WTC11 (cell line): ENCODE results near the gene TMEM119. TPM values are rescaled to one million over a fixed set of nuclear protein-coding genes. Genes with fewer than 3 reads are reported as not detected.

ENCODE experiments used
- ATAC-seq: fragments of 200-7000 bp; cut with Tn5 transposase; 2 replicates; pipeline ENCODE4 v1.10.0; 2021; ENCODE audit warnings: mild to moderate bottlenecking, moderate library complexity
- CTCF ChIA-PET: fragments of 300-600 bp; sonication (Branson Sonifier 250); formaldehyde crosslinking; loops from one replicate; lab custom pipeline; 2021; ENCODE audit warnings: antibody characterized with exemption; lab: Charles Lee
- POLR2A ChIA-PET: fragments of 350-600 bp; sonication (Branson Sonifier 250); formaldehyde crosslinking; loops from one replicate; lab custom pipeline; 2021; ENCODE audit warnings: antibody characterized with exemption; lab: Charles Lee
- DNase-seq: peaks from one replicate; pipeline ENCODE4 v3.0.0; 2021; ENCODE audit warnings: low spot score
- H3K27ac Mint-ChIP-seq: 2 replicates; pipeline ENCODE4 v1.8.0; 2021; ENCODE audit warnings: mixed read lengths
- H3K27me3 Mint-ChIP-seq: 2 replicates; pipeline ENCODE4 v1.8.0; 2021; ENCODE audit warnings: low read depth, mild to moderate bottlenecking, moderate library complexity, mixed read lengths
- H3K36me3 Mint-ChIP-seq: 2 replicates; pipeline ENCODE4 v1.8.0; 2021; ENCODE audit warnings: mixed read lengths
- H3K4me1 Mint-ChIP-seq: 2 replicates; pipeline ENCODE4 v1.8.0; 2022; ENCODE audit warnings: mixed read lengths
- H3K4me3 Mint-ChIP-seq: 2 replicates; pipeline ENCODE4 v1.8.0; 2021; ENCODE audit warnings: mild to moderate bottlenecking, moderate library complexity, mixed read lengths
- H3K9me3 Mint-ChIP-seq: 2 replicates; pipeline ENCODE4 v1.8.0; 2021; ENCODE audit warnings: mixed read lengths
- AFF4 ChIP-seq: sonication (generic); formaldehyde crosslinking; IDR thresholded peaks from 2 replicates; pipeline ENCODE4 v1.8.1; 2023; ENCODE audit warnings: mild to moderate bottlenecking, missing genetic modification reagents, borderline replicate concordance
- ATF2 ChIP-seq: sonication (generic); formaldehyde crosslinking; IDR thresholded peaks from 2 replicates; pipeline ENCODE4 v1.8.1; 2022; ENCODE audit warnings: low read depth, missing genetic modification reagents, borderline replicate concordance
- ATF3 ChIP-seq: sonication (generic); formaldehyde crosslinking; conservative IDR thresholded peaks from 2 replicates; pipeline ENCODE4 v1.8.1; 2022; ENCODE audit warnings: mild to moderate bottlenecking, missing genetic modification reagents
- CDX4 ChIP-seq: fragments of 250-450 bp; sonication (Bioruptor Pico); IDR thresholded peaks from 2 replicates; pipeline ENCODE4 v1.9.0; 2021; ENCODE audit warnings: moderate library complexity, mild to moderate bottlenecking, inconsistent platforms, borderline replicate concordance
- E2F4 ChIP-seq: sonication (generic); formaldehyde crosslinking; IDR thresholded peaks from 2 replicates; pipeline ENCODE4 v1.8.1; 2022; ENCODE audit warnings: low read depth, mild to moderate bottlenecking, moderate library complexity, missing genetic modification reagents, borderline replicate concordance
- ESRRA ChIP-seq: sonication (generic); formaldehyde crosslinking; IDR thresholded peaks from 2 replicates; pipeline ENCODE4 v1.8.1; 2022; ENCODE audit warnings: mild to moderate bottlenecking, missing genetic modification reagents, borderline replicate concordance
- GRHL2 ChIP-seq: fragments of 250-450 bp; sonication (Bioruptor Pico); IDR thresholded peaks from 2 replicates; pipeline ENCODE4 v1.8.0; 2022; ENCODE audit warnings: mild to moderate bottlenecking, moderate library complexity; ENCODE audit not compliant: insufficient replicate concordance, severe bottlenecking
- HMGA2 ChIP-seq: fragments of 250-450 bp; sonication (Bioruptor Pico); IDR thresholded peaks from 2 replicates; pipeline ENCODE4 v1.4.0; 2021; ENCODE audit warnings: mild to moderate bottlenecking, moderate library complexity
- MAX ChIP-seq: sonication (generic); formaldehyde crosslinking; IDR thresholded peaks from 2 replicates; pipeline ENCODE4 v1.8.0; 2022; ENCODE audit warnings: mild to moderate bottlenecking, missing genetic modification reagents
- MYBL2 ChIP-seq: sonication (generic); formaldehyde crosslinking; IDR thresholded peaks from 2 replicates; pipeline ENCODE4 v1.8.1; 2023; ENCODE audit warnings: mild to moderate bottlenecking, moderate library complexity, missing genetic modification reagents
- NFE2L1 ChIP-seq: sonication (generic); formaldehyde crosslinking; IDR thresholded peaks from 2 replicates; pipeline ENCODE4 v1.8.1; 2023; ENCODE audit warnings: missing genetic modification reagents
- OVOL2 ChIP-seq: fragments of 250-450 bp; sonication (Bioruptor Pico); IDR thresholded peaks from 2 replicates; pipeline ENCODE4 v1.9.0; 2021; ENCODE audit warnings: mild to moderate bottlenecking, borderline replicate concordance
- RORB ChIP-seq: fragments of 250-450 bp; sonication (Bioruptor Pico); IDR thresholded peaks from 2 replicates; pipeline ENCODE4 v1.9.0; 2021; ENCODE audit warnings: mild to moderate bottlenecking
- SMAD3 ChIP-seq: sonication (generic); formaldehyde crosslinking; IDR thresholded peaks from 2 replicates; pipeline ENCODE4 v1.8.0; 2022; ENCODE audit warnings: missing genetic modification reagents, mild to moderate bottlenecking, borderline replicate concordance
- SMAD4 ChIP-seq: sonication (generic); formaldehyde crosslinking; IDR thresholded peaks from 2 replicates; pipeline ENCODE4 v1.8.0; 2022; ENCODE audit warnings: mild to moderate bottlenecking, missing genetic modification reagents
- TCF7 ChIP-seq: sonication (generic); formaldehyde crosslinking; IDR thresholded peaks from 2 replicates; pipeline ENCODE4 v1.8.0; 2022; ENCODE audit warnings: mild to moderate bottlenecking, low read depth, missing genetic modification reagents, moderate library complexity
- TEAD1 ChIP-seq: sonication (generic); formaldehyde crosslinking; IDR thresholded peaks from 2 replicates; pipeline ENCODE4 v1.8.0; 2022; ENCODE audit warnings: mild to moderate bottlenecking, missing genetic modification reagents
- ZNF121 ChIP-seq: sonication (generic); formaldehyde crosslinking; IDR thresholded peaks from 2 replicates; pipeline ENCODE4 v1.8.0; 2023; ENCODE audit warnings: missing genetic modification reagents
- ZNF219 ChIP-seq: sonication (generic); formaldehyde crosslinking; IDR thresholded peaks from 2 replicates; pipeline ENCODE4 v1.8.0; 2023; ENCODE audit warnings: missing genetic modification reagents, mild to moderate bottlenecking, borderline replicate concordance
- ZNF263 ChIP-seq: sonication (generic); formaldehyde crosslinking; IDR thresholded peaks from 2 replicates; pipeline ENCODE4 v1.8.1; 2022; ENCODE audit warnings: low read depth, mild to moderate bottlenecking, moderate library complexity, missing genetic modification reagents
- ZNF317 ChIP-seq: sonication (generic); formaldehyde crosslinking; IDR thresholded peaks from 2 replicates; pipeline ENCODE4 v1.8.1; 2023; ENCODE audit warnings: low read depth, mild to moderate bottlenecking, moderate library complexity, missing genetic modification reagents, borderline replicate concordance
- ZNF671 ChIP-seq: fragments of 250-450 bp; sonication (Bioruptor Pico); IDR thresholded peaks from 2 replicates; pipeline ENCODE4 v1.8.0; 2021; ENCODE audit warnings: mild to moderate bottlenecking
- total RNA-seq: library from RNA; stranded (reverse); gene quantifications from 3 replicates; pipeline ENCODE4 v1.2.3, GENCODE V29; 2021

The TMEM119 gene
- total RNA-seq, 1 experiment from 2014 or later: 0.20 TPM

GRCh38 chr12:108616359-108616758 is 18.5 kb upstream of the TMEM119 start:
- ChIA-PET POLR2A (interaction anchor here (1.0 kb wide), 1 partner anchor 54 kb away, joined by 3 read pairs; the partner anchor contains the start of gene ISCU), CTCF (interaction anchor here (1.8 to 2.7 kb wide), 4 partner anchors 9 to 186 kb away, joined by 4 to 31 read pairs (median 8); no protein-coding TSS in a partner anchor)
- no peak for TF ChIP-seq ATF2 (CRISPR knock-in tag)
- TF ChIP-seq ZNF219 (CRISPR knock-in tag): no peak
- no peak for TF ChIP-seq RORB
- no peak for TF ChIP-seq AFF4 (CRISPR knock-in tag)
- TF ChIP-seq ATF3 (CRISPR knock-in tag): no peak
- no peak for TF ChIP-seq NFE2L1
- TF ChIP-seq TEAD1 (CRISPR knock-in tag): no peak
- TF ChIP-seq CDX4: no peak
- TF ChIP-seq ESRRA (CRISPR knock-in tag): no peak
- TF ChIP-seq TCF7: no peak
- no peak for TF ChIP-seq SMAD3 (CRISPR knock-in tag)
- TF ChIP-seq ZNF671: no peak
- DNase-seq: no peak
- Mint-ChIP-seq H3K27ac (no peak overlapping the region), H3K4me1 (peaks cover 39% of the 10 kb centered on the region), H3K9me3 (peaks cover 13% of the 10 kb centered on the region), H3K36me3 (no peaks in the 10 kb centered on the region), H3K27me3 (peaks cover 2% of the 10 kb centered on the region; the same call in 1 of the 2 replicates), H3K4me3 (no peak overlapping the region)
- no peak for ATAC-seq

GRCh38 chr12:108615918-108616317 is 18.0 kb upstream of the TMEM119 start:
- Mint-ChIP-seq H3K4me3 (no peak overlapping the region), H3K27me3 (peaks cover 2% of the 10 kb centered on the region; the same call in 1 of the 2 replicates), H3K27ac (no peak overlapping the region), H3K36me3 (no peaks in the 10 kb centered on the region), H3K4me1 (peaks cover 39% of the 10 kb centered on the region), H3K9me3 (peaks cover 13% of the 10 kb centered on the region)
- no peak for DNase-seq
- CTCF ChIA-PET: interaction anchor here (0.6 to 1.8 kb wide), 2 partner anchors 25 to 186 kb away, joined by 3 to 4 read pairs; no protein-coding TSS in a partner anchor
- TF ChIP-seq MYBL2 (no peak), OVOL2 (no peak), SMAD4 (no peak), MAX (CRISPR knock-in tag) (no peak), HMGA2 (CRISPR knock-in tag) (no peak), ZNF317 (no peak), E2F4 (CRISPR knock-in tag) (no peak), GRHL2 (CRISPR knock-in tag) (no peak), ZNF121 (CRISPR knock-in tag) (no peak), ZNF263 (CRISPR knock-in tag) (no peak)
- POLR2A ChIA-PET: no interaction called here
- ATAC-seq: no peak
